CD4-positive, CD25-positive, alpha-beta regulatory T cell (primary cell): ENCODE data around the gene ZNF512B. TPM values are rescaled to one million over a fixed set of nuclear protein-coding genes. Genes with fewer than 3 reads are reported as not detected.

Experiments used
- ATAC-seq, 2 donors: fragments of 150-1000 bp; cut with Tn5 transposase; one replicate each; pipeline ENCODE4 v1.10.0; 2021; ENCODE audit warnings: low read depth in 2 of 2, moderate number of reproducible peaks in 2 of 2, moderate library complexity in 1 of 2
- DNase-seq, 3 donors: peaks; one replicate each; pipeline versions ENCODE4 v3.0.0 to v3.0.0-alpha.2; 2012 to 2022; ENCODE audit warnings: mixed read lengths in 1 of 3
- H3K27ac ChIP-seq: one replicate; pipeline ENCODE4 v1.7.0; 2013; ENCODE audit warnings: mild to moderate bottlenecking, low read length; ENCODE audit not compliant: insufficient read depth, poor library complexity, severe bottlenecking
- H3K27me3 ChIP-seq: one replicate; pipeline ENCODE4 v1.7.0; 2013; ENCODE audit warnings: low read length; ENCODE audit not compliant: control insufficient read depth, insufficient read depth
- H3K36me3 ChIP-seq: one replicate; pipeline ENCODE4 v1.7.0; 2013; ENCODE audit warnings: mild to moderate bottlenecking, low read length, moderate library complexity; ENCODE audit not compliant: control insufficient read depth, insufficient read depth
- H3K4me1 ChIP-seq: 2 replicates; pipeline ENCODE4 v1.7.0; 2013; ENCODE audit warnings: mild to moderate bottlenecking, low read length; ENCODE audit not compliant: insufficient read depth, control insufficient read depth, poor library complexity, severe bottlenecking
- H3K4me3 ChIP-seq: one replicate; pipeline ENCODE4 v1.7.0; 2013; ENCODE audit warnings: low read depth, mild to moderate bottlenecking, low read length, moderate library complexity
- H3K9me3 ChIP-seq, 2 experiments: 1 replicate in 1 of 2; 2 replicates in 1 of 2; pipeline ENCODE4 v1.7.0; 2013; ENCODE audit warnings: low read length in 2 of 2, mild to moderate bottlenecking in 1 of 2, moderate library complexity in 1 of 2; ENCODE audit not compliant: control insufficient read depth in 2 of 2
- H3K27ac Mint-ChIP-seq, 3 donors: one replicate each; pipeline ENCODE4 v1.8.0; 2020 to 2022; ENCODE audit warnings: mild to moderate bottlenecking in 3 of 3, mixed read lengths in 3 of 3, moderate library complexity in 2 of 3
- H3K27me3 Mint-ChIP-seq: one replicate; pipeline ENCODE4 v1.8.0; 2022; ENCODE audit warnings: mild to moderate bottlenecking, mixed read lengths
- H3K36me3 Mint-ChIP-seq: one replicate; pipeline ENCODE4 v1.8.0; 2020; ENCODE audit warnings: mixed read lengths
- H3K4me1 Mint-ChIP-seq, 4 donors: one replicate each; pipeline ENCODE4 v1.8.0; 2020 to 2022; ENCODE audit warnings: mixed read lengths in 4 of 4, mild to moderate bottlenecking in 1 of 4
- H3K4me3 Mint-ChIP-seq, 4 donors: one replicate each; pipeline ENCODE4 v1.8.0; 2020 to 2022; ENCODE audit warnings: mild to moderate bottlenecking in 4 of 4, mixed read lengths in 4 of 4, moderate library complexity in 3 of 4
- H3K9me3 Mint-ChIP-seq, 7 donors: one replicate each; pipeline ENCODE4 v1.8.0; 2020 to 2022; ENCODE audit warnings: mixed read lengths in 7 of 7, mild to moderate bottlenecking in 3 of 7, moderate library complexity in 2 of 7
- polyA plus RNA-seq, 4 donors: library from polyadenylated mRNA; unstranded; fragments of 300-500 nt; fragmentation: Illumina TruSeq; gene quantifications; one replicate each; pipeline ENCODE4 v1.2.3, GENCODE V29; 2021
- total RNA-seq: library from RNA; stranded (reverse); gene quantifications from one replicate; pipeline ENCODE4 v1.2.3, GENCODE V29; 2022

Gene ZNF512B
- total and polyA plus RNA-seq, 5 donors from 2014 or later, result 0.41 to 21.2 (median 0.47) TPM

- no peak overlapping the region for H3K4me3 Mint-ChIP-seq
- ATAC-seq (no peak), DNase-seq (no peak)
- Histone ChIP-seq H3K27ac (no peak overlapping the region), H3K9me3 (no peaks in the 10 kb centered on the region), H3K4me3 (no peak overlapping the region), H3K27me3 (no peaks in the 10 kb centered on the region), H3K4me1 (peaks cover 6% of the 10 kb centered on the region), H3K36me3 (peaks cover 28% of the 10 kb centered on the region)
- H3K36me3 Mint-ChIP-seq, result peaks cover 19% of the 10 kb centered on the region
- H3K27me3 Mint-ChIP-seq, result no peaks in the 10 kb centered on the region
- no peaks in the 10 kb centered on the region for H3K9me3 Mint-ChIP-seq
- H3K27ac Mint-ChIP-seq, result peak overlapping the region in 2 of 3 donors; percentile 79 to 81
- peaks cover 0 to 12% (median 5%) of the 10 kb centered on the region in 4 donors for H3K4me1 Mint-ChIP-seq
These were observed 32.1 kb downstream of the ZNF512B start for GRCh38 chr20:63937596-63937995.

- no peaks in the 10 kb centered on the region for H3K27me3 Mint-ChIP-seq
- H3K36me3 Mint-ChIP-seq, result peaks cover 23% of the 10 kb centered on the region
- peak overlapping the region in 1 of 3 donors; percentile 20 for H3K27ac Mint-ChIP-seq
These were observed 34.3 kb downstream of the ZNF512B start for GRCh38 chr20:63935447-63935846.

GRCh38 chr20:63934271-63935068, 35.3 kb downstream of the ZNF512B start:
- H3K36me3 Mint-ChIP-seq, result peaks cover 26% of the 10 kb centered on the region

More at GRCh38 chr20:63935447-63935846, 34.3 kb downstream of the ZNF512B start:
- Mint-ChIP-seq H3K4me3 (no peak overlapping the region), H3K4me1 (peaks cover 0 to 4% (median 2%) of the 10 kb centered on the region in 4 donors), H3K9me3 (no peaks in the 10 kb centered on the region)
- no peaks in the 10 kb centered on the region for H3K27me3 ChIP-seq
- ATAC-seq (no peak), DNase-seq (no peak)
- H3K4me1 ChIP-seq, result no peaks in the 10 kb centered on the region
- H3K36me3 ChIP-seq, result peaks cover 44% of the 10 kb centered on the region
- no peak overlapping the region for H3K27ac ChIP-seq
- H3K4me3 ChIP-seq, result no peak overlapping the region
- no peaks in the 10 kb centered on the region for H3K9me3 ChIP-seq

GRCh38 chr20:63933646-63934045, 36.1 kb downstream of the ZNF512B start:
- Mint-ChIP-seq H3K36me3 (peaks cover 31% of the 10 kb centered on the region), H3K27ac (no peak overlapping the region), H3K4me3 (no peak overlapping the region), H3K9me3 (no peaks in the 10 kb centered on the region), H3K4me1 (peaks cover 0 to 4% (median 2%) of the 10 kb centered on the region in 4 donors), H3K27me3 (no peaks in the 10 kb centered on the region)
- no peaks in the 10 kb centered on the region for H3K27me3 ChIP-seq
- no peak overlapping the region for H3K4me3 ChIP-seq
- no peak for DNase-seq
- H3K9me3 ChIP-seq, result no peaks in the 10 kb centered on the region
- no peak for ATAC-seq
- H3K36me3 ChIP-seq, result peaks cover 52% of the 10 kb centered on the region
- no peak overlapping the region for H3K27ac ChIP-seq
- no peaks in the 10 kb centered on the region for H3K4me1 ChIP-seq

More at GRCh38 chr20:63934271-63935068, 35.3 kb downstream of the ZNF512B start:
- H3K4me1 ChIP-seq, result no peaks in the 10 kb centered on the region
- Mint-ChIP-seq H3K4me1 (peaks cover 0 to 4% (median 2%) of the 10 kb centered on the region in 4 donors), H3K27ac (peak overlapping the region in 1 of 3 donors; percentile 41), H3K27me3 (no peaks in the 10 kb centered on the region), H3K9me3 (no peaks in the 10 kb centered on the region), H3K4me3 (no peak overlapping the region)
- no peak for DNase-seq
- H3K4me3 ChIP-seq, result no peak overlapping the region
- no peak overlapping the region for H3K27ac ChIP-seq
- no peaks in the 10 kb centered on the region for H3K27me3 ChIP-seq
- H3K9me3 ChIP-seq, result no peaks in the 10 kb centered on the region
- no peak for ATAC-seq
- H3K36me3 ChIP-seq, result peaks cover 46% of the 10 kb centered on the region

- DNase-seq (no peak), ATAC-seq (no peak)
- Mint-ChIP-seq H3K27ac (no peak overlapping the region), H3K4me1 (peaks cover 0 to 4% (median 2%) of the 10 kb centered on the region in 4 donors), H3K4me3 (no peak overlapping the region), H3K9me3 (no peaks in the 10 kb centered on the region), H3K36me3 (peaks cover 36% of the 10 kb centered on the region), H3K27me3 (no peaks in the 10 kb centered on the region)
- H3K4me3 ChIP-seq, result no peak overlapping the region
- no peaks in the 10 kb centered on the region for H3K9me3 ChIP-seq
- no peaks in the 10 kb centered on the region for H3K4me1 ChIP-seq
- H3K27me3 ChIP-seq, result no peaks in the 10 kb centered on the region
- H3K27ac ChIP-seq, result no peak overlapping the region
- peaks cover 62% of the 10 kb centered on the region for H3K36me3 ChIP-seq
These were observed 37.0 kb downstream of the ZNF512B start for GRCh38 chr20:63932606-63933160.

- Histone ChIP-seq H3K4me1 (no peaks in the 10 kb centered on the region), H3K9me3 (no peaks in the 10 kb centered on the region), H3K4me3 (no peak overlapping the region), H3K27ac (no peak overlapping the region), H3K27me3 (no peaks in the 10 kb centered on the region), H3K36me3 (peaks cover 66% of the 10 kb centered on the region)
- H3K27ac Mint-ChIP-seq, result no peak overlapping the region
- H3K27me3 Mint-ChIP-seq, result no peaks in the 10 kb centered on the region
- ATAC-seq (no peak), DNase-seq (no peak)
- H3K4me1 Mint-ChIP-seq, result peaks cover 0 to 9% (median 4%) of the 10 kb centered on the region in 4 donors
- H3K9me3 Mint-ChIP-seq, result no peaks in the 10 kb centered on the region
- H3K36me3 Mint-ChIP-seq, result peaks cover 38% of the 10 kb centered on the region
- H3K4me3 Mint-ChIP-seq, result no peak overlapping the region
These were observed 38.0 kb downstream of the ZNF512B start for GRCh38 chr20:63931735-63932134.

GRCh38 chr20:63930971-63931553, 38.7 kb downstream of the ZNF512B start:
- peaks cover 41% of the 10 kb centered on the region for H3K36me3 Mint-ChIP-seq
- H3K9me3 ChIP-seq, result no peaks in the 10 kb centered on the region
- no peak overlapping the region for H3K27ac Mint-ChIP-seq
- no peaks in the 10 kb centered on the region for H3K9me3 Mint-ChIP-seq
- H3K27me3 Mint-ChIP-seq, result no peaks in the 10 kb centered on the region
- H3K4me1 Mint-ChIP-seq, result peaks cover 0 to 15% (median 8%) of the 10 kb centered on the region in 4 donors
- H3K4me3 Mint-ChIP-seq, result no peak overlapping the region
- no peaks in the 10 kb centered on the region for H3K4me1 ChIP-seq
- no peak overlapping the region for H3K4me3 ChIP-seq
- H3K36me3 ChIP-seq, result peaks cover 65% of the 10 kb centered on the region
- ATAC-seq (no peak), DNase-seq (no peak)
- H3K27ac ChIP-seq, result no peak overlapping the region
- H3K27me3 ChIP-seq, result no peaks in the 10 kb centered on the region
